Panc1 (cell line): ENCODE results near the gene CUL7. TPM values are rescaled to one million over a fixed set of nuclear protein-coding genes. Genes with fewer than 3 reads are reported as not detected.
A peak's percentile ranks its signal among the peaks of the same experiment; 100 is the strongest.

Source experiments
- ATAC-seq: fragments of 200-7000 bp; cut with Tn5 transposase; 2 replicates; pipeline ENCODE4 v1.9.1; 2020; ENCODE audit warnings: mild to moderate bottlenecking, moderate library complexity
- Bru-seq: library from RNA; stranded (reverse); fragments of 400-500 nt; gene quantifications from one replicate; lab custom pipeline; 2021; lab: Mats Ljungman, UMichigan
- BruChase-seq, 2 experiments: library from RNA; stranded (reverse); fragments of 400-500 nt; gene quantifications; one replicate each; lab custom pipeline; 2021; lab: Mats Ljungman, UMichigan
- BruUV-seq: library from RNA; stranded (reverse); fragments of 400-500 nt; replicated peaks from 2 replicates; lab custom pipeline; 2021; lab: Mats Ljungman, UMichigan
- CTCF ChIA-PET: fragments of 300-600 bp; sonication (Branson Sonifier 250); formaldehyde crosslinking; loops from one replicate; lab custom pipeline; 2022; ENCODE audit warnings: antibody characterized with exemption; lab: Charles Lee
- POLR2A ChIA-PET: fragments of 300-600 bp; sonication (Branson Sonifier 250); formaldehyde crosslinking; loops from one replicate; lab custom pipeline; 2022; ENCODE audit warnings: antibody characterized with exemption; lab: Charles Lee
- DNase-seq: peaks from one replicate; pipeline ENCODE4 v3.0.0-alpha.2; 2010; ENCODE audit warnings: low read depth, low spot score
- H3K27ac ChIP-seq: 2 replicates; pipeline ENCODE4 v1.5.1; 2011; ENCODE audit warnings: mild to moderate bottlenecking, low read length, inconsistent platforms
- H3K27me3 ChIP-seq: fragments of 200-500 bp; sonication (Bioruptor generic); 2 replicates; pipeline ENCODE4 v1.6.0; 2014; ENCODE audit warnings: low read length, inconsistent platforms; ENCODE audit not compliant: control insufficient read depth, insufficient read depth
- H3K36me3 ChIP-seq: fragments of 200-500 bp; sonication (Bioruptor generic); 2 replicates; pipeline ENCODE4 v1.5.1; 2014; ENCODE audit warnings: inconsistent platforms, mild to moderate bottlenecking, low read length, moderate library complexity; ENCODE audit not compliant: control insufficient read depth, insufficient read depth
- H3K4me1 ChIP-seq: 2 replicates; pipeline ENCODE4 v1.5.1; 2011; ENCODE audit warnings: inconsistent platforms, mild to moderate bottlenecking, low read length, moderate library complexity; ENCODE audit not compliant: control insufficient read depth, insufficient read depth
- H3K4me3 ChIP-seq, 2 experiments: 2 replicates each; pipeline ENCODE4 v1.5.1; 2011 to 2012; ENCODE audit warnings: low read depth in 2 of 2, low read length in 2 of 2, mild to moderate bottlenecking in 2 of 2, inconsistent platforms in 1 of 2, moderate library complexity in 1 of 2
- H3K9me3 ChIP-seq: fragments of 200-500 bp; sonication (Bioruptor generic); 2 replicates; pipeline ENCODE4 v1.5.1; 2014; ENCODE audit warnings: low read depth, mild to moderate bottlenecking, inconsistent platforms, low read length, moderate library complexity; ENCODE audit not compliant: control insufficient read depth, insufficient read depth
- POLR2AphosphoS5 ChIP-seq: IDR thresholded peaks from 2 replicates; pipeline ENCODE4 v1.6.1; 2012; ENCODE audit warnings: mild to moderate bottlenecking, low read depth, low read length, moderate library complexity
- SIN3A ChIP-seq: IDR thresholded peaks from 2 replicates; pipeline ENCODE4 v1.6.1; 2012; ENCODE audit warnings: low read depth, mild to moderate bottlenecking, low read length, moderate library complexity, borderline replicate concordance; ENCODE audit not compliant: insufficient read depth
- TCF7L2 ChIP-seq: IDR thresholded peaks from 2 replicates; pipeline ENCODE4 v1.6.1; 2011; ENCODE audit warnings: mild to moderate bottlenecking, low read depth, low read length, inconsistent platforms
- in situ Hi-C: cut with HindIII; loops from 2 replicates; pipeline ENCODE4 v1.10.0; 2016; ENCODE audit warnings: low sequenced_read_pairs, low pct_unique_long_range_greater_than_20kb
- intact Hi-C: fragments of 100-400 bp; cut with micrococcal nuclease; formaldehyde crosslinking; loops from one replicate; pipeline ENCODE4 v1.10.0; 2022; ENCODE audit not compliant: unreplicated experiment
- long read RNA-seq: library from polyadenylated mRNA; unstranded; transcript quantifications from one replicate; pipeline ENCODE4 v2.0.0, GENCODE V29; 2021; ENCODE audit not compliant: unreplicated experiment
- polyA plus RNA-seq: library from polyadenylated mRNA; unstranded; fragments of >200 nt; gene quantifications from one replicate; pipeline ENCODE4 v1.2.1, GENCODE V29; 2012; ENCODE audit warnings: missing spikeins; ENCODE audit not compliant: insufficient read length
- total RNA-seq: library from RNA; stranded (reverse); gene quantifications from one replicate; pipeline ENCODE4 v1.2.1, GENCODE V29; 2021; ENCODE audit not compliant: unreplicated experiment
- TF ChIP-seq, protein P1 (sequence below), 2 experiments: IDR thresholded peaks; 2 replicates each; pipeline ENCODE4 v1.6.1; 2011 to 2012; ENCODE audit warnings: low read depth in 2 of 2, control low read depth in 1 of 2, low read length in 1 of 2, mild to moderate bottlenecking in 1 of 2, moderate library complexity in 1 of 2; ENCODE audit not compliant: insufficient read depth in 1 of 2
- TF ChIP-seq, protein P2 (sequence below): fragments of 450-650 bp; IDR thresholded peaks from 2 replicates; pipeline ENCODE4 v1.5.1; 2017; ENCODE audit warnings: mild to moderate bottlenecking

CUL7 gene
- total RNA-seq (32.1 TPM), Bru-seq, nascent RNA (percentile 77 among the genes with signal in this experiment), BruChase-seq, experiment 1, labeled RNA remaining after a 2-hour chase (percentile 90 among the genes with signal in this experiment), BruChase-seq, experiment 2, labeled RNA remaining after a 6-hour chase (percentile 88 among the genes with signal in this experiment)
- 30.5 TPM for polyA plus RNA-seq
- long read RNA-seq, full-length matches to known transcripts, result 14 of 71 reads
- long read RNA-seq, partial matches to known transcripts, result 31 of 71 reads
- long read RNA-seq, other reads (novel, unspliced or antisense), result 26 of 71 reads

DNA sequence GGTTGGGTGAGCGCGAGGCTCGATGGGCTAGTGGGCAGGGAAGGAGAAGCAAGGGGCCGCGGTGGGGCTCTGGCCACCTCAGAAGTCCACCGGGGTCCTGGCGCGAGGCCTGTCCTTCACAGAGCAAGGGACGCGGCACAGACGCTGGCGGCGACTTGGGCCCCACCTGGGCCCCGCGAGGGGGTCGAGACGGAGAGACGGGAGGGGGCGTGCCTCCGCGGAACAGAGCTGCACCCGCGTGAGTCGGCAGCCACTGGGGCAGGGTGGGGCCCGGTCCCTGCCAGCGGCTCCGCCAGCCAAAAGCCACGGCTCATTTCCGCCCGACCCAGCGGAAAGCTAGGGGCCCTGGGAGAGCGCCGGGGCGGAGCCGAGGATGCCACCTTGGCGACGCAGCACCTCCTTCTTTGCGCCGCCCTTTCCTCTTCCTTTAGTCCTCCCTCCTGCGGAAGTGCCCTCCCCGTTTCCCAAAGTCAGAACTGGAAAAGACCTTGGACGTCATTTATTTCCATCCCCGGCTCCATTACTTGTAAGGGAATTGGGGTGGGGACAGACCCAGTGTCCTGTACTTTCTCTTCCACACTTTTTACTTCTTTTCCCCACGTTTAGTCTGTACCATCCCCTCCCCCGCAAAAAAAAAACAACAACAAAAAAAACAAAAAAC is at the start of gene CUL7:
CUL7 (minus strand) TSS at position 307 of the 661 bp plus-strand sequence. CDS start 1,063 bp downstream, outside the sequence.
- ChIA-PET POLR2A (interaction anchor here (0.5 to 0.7 kb wide), 3 partner anchors 20 to 72 kb away, joined by 3 to 6 read pairs (median 5); no protein-coding TSS in a partner anchor), CTCF (no interaction called here)
- TF ChIP-seq POLR2AphosphoS5 (peak; percentile 97), SIN3A (peak; percentile 87; the same call in 1 of the 2 replicates), TCF7L2 (no peak)
- TF ChIP-seq, protein P1, sequence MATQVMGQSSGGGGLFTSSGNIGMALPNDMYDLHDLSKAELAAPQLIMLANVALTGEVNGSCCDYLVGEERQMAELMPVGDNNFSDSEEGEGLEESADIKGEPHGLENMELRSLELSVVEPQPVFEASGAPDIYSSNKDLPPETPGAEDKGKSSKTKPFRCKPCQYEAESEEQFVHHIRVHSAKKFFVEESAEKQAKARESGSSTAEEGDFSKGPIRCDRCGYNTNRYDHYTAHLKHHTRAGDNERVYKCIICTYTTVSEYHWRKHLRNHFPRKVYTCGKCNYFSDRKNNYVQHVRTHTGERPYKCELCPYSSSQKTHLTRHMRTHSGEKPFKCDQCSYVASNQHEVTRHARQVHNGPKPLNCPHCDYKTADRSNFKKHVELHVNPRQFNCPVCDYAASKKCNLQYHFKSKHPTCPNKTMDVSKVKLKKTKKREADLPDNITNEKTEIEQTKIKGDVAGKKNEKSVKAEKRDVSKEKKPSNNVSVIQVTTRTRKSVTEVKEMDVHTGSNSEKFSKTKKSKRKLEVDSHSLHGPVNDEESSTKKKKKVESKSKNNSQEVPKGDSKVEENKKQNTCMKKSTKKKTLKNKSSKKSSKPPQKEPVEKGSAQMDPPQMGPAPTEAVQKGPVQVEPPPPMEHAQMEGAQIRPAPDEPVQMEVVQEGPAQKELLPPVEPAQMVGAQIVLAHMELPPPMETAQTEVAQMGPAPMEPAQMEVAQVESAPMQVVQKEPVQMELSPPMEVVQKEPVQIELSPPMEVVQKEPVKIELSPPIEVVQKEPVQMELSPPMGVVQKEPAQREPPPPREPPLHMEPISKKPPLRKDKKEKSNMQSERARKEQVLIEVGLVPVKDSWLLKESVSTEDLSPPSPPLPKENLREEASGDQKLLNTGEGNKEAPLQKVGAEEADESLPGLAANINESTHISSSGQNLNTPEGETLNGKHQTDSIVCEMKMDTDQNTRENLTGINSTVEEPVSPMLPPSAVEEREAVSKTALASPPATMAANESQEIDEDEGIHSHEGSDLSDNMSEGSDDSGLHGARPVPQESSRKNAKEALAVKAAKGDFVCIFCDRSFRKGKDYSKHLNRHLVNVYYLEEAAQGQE (IDR thresholded peaks at IDR 0.05; ENCODE audit: insufficient read depth in 1 of 2, low read depth in 2 of 2, low read length in 1 of 2), result peak in 1 of 2 experiments; percentile 38; a peak in 1 of 4 replicates
- TF ChIP-seq, protein P2, sequence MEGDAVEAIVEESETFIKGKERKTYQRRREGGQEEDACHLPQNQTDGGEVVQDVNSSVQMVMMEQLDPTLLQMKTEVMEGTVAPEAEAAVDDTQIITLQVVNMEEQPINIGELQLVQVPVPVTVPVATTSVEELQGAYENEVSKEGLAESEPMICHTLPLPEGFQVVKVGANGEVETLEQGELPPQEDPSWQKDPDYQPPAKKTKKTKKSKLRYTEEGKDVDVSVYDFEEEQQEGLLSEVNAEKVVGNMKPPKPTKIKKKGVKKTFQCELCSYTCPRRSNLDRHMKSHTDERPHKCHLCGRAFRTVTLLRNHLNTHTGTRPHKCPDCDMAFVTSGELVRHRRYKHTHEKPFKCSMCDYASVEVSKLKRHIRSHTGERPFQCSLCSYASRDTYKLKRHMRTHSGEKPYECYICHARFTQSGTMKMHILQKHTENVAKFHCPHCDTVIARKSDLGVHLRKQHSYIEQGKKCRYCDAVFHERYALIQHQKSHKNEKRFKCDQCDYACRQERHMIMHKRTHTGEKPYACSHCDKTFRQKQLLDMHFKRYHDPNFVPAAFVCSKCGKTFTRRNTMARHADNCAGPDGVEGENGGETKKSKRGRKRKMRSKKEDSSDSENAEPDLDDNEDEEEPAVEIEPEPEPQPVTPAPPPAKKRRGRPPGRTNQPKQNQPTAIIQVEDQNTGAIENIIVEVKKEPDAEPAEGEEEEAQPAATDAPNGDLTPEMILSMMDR, result no peak
- no peaks in the 10 kb centered on the region for H3K9me3 ChIP-seq
- peak within 1 kb of the TSS; percentile 67 to 73 for H3K4me3 ChIP-seq
- H3K36me3 ChIP-seq, result peaks cover under 1% of the 10 kb centered on the region; the same call in 1 of the 2 replicates
- no TSS peak for BruUV-seq
- in situ Hi-C loops (no loop called here), intact Hi-C loops (no loop called here)
- peak; percentile 98 for ATAC-seq
- H3K27me3 ChIP-seq, result no peaks in the 10 kb centered on the region
- peak within 1 kb of the TSS; percentile 87 for H3K27ac ChIP-seq
- peak; percentile 66 for DNase-seq
- peaks cover 25% of the 10 kb centered on the region for H3K4me1 ChIP-seq

DNA sequence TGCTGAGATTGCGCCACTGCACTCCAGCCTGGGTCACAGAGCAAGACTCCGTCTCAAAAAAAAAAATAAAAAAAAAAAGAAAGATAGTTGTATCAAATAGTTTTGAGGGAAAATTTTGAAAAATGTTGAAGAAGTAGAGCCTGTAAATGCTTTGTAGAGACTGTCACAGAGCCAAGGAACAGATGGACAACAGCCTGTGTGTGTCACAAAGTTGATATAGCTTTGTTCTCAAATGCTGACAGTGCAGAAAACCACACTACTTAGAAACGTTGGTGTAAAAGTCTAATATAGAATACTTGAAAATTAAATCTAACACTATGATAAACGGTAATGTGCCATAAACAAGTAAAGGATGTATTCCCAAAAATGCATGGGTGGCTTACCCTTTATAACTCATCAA is 47.8 kb upstream of the CUL7 start:
- TF ChIP-seq POLR2AphosphoS5 (no peak), SIN3A (no peak)
- in situ Hi-C loops, result no loop called here
- peaks cover 45% of the 10 kb centered on the region for H3K4me1 ChIP-seq
- CTCF ChIA-PET, result no interaction called here
- no TSS peak for BruUV-seq
- ATAC-seq (no peak), DNase-seq (no peak)
- H3K36me3 ChIP-seq, result no peaks in the 10 kb centered on the region
- H3K4me3 ChIP-seq, result no peak overlapping the region
- no peaks in the 10 kb centered on the region for H3K9me3 ChIP-seq
- H3K27ac ChIP-seq, result no peak overlapping the region
- POLR2A ChIA-PET, result interaction anchor here (0.6 to 0.7 kb wide), 2 partner anchors 46 to 68 kb away, joined by 3 to 4 read pairs; no protein-coding TSS in a partner anchor
- intact Hi-C loops, result no loop called here
- H3K27me3 ChIP-seq, result no peaks in the 10 kb centered on the region
